Fibroblast of lung (primary cell): ENCODE measurements around the gene GNLY. TPM values are rescaled to one million over a fixed set of nuclear protein-coding genes. Genes with fewer than 3 reads are reported as not detected.
A peak's percentile ranks its signal among the peaks of the same experiment; 100 is the strongest.

ENCODE experiments used
- DNase-seq, 2 donors: peaks; one replicate each; pipeline versions ENCODE4 v3.0.0 to v3.0.0-alpha.2; 2010; ENCODE audit warnings: low read depth in 2 of 2
- H2AFZ ChIP-seq: 2 replicates; pipeline ENCODE4 v1.5.1; 2012; ENCODE audit warnings: low read length, control low read depth, inconsistent platforms
- H3K27ac ChIP-seq: 2 replicates; pipeline ENCODE4 v1.5.1; 2011; ENCODE audit warnings: low read length, control low read depth; ENCODE audit not compliant: insufficient read depth
- H3K27me3 ChIP-seq: 2 replicates; pipeline ENCODE4 v1.5.1; 2011; ENCODE audit warnings: mild to moderate bottlenecking, low read length; ENCODE audit not compliant: control insufficient read depth, insufficient read depth
- H3K36me3 ChIP-seq: 2 replicates; pipeline ENCODE4 v1.5.1; 2011; ENCODE audit warnings: low read length; ENCODE audit not compliant: control insufficient read depth, insufficient read depth
- H3K4me1 ChIP-seq: 2 replicates; pipeline ENCODE4 v1.5.1; 2011; ENCODE audit warnings: low read length; ENCODE audit not compliant: control insufficient read depth, insufficient read depth; ENCODE audit errors: extremely low read depth
- H3K4me2 ChIP-seq: 2 replicates; pipeline ENCODE4 v1.5.1; 2011; ENCODE audit warnings: low read length, control low read depth; ENCODE audit not compliant: insufficient read depth; ENCODE audit errors: extremely low read depth
- H3K4me3 ChIP-seq, 4 experiments: fragments of 200-600 bp in 1 of 4; sonication (generic) in 1 of 4; replicated peaks in 1 of 4; 2 replicates each; pipeline ENCODE4 v1.5.1; 2011 to 2016; ENCODE audit warnings: low read length in 4 of 4, low read depth in 3 of 4, mild to moderate bottlenecking in 3 of 4, control low read depth in 2 of 4, inconsistent platforms in 1 of 4, mixed read lengths in 1 of 4; ENCODE audit not compliant: insufficient read depth in 1 of 4; ENCODE audit errors: control extremely low read depth in 1 of 4
- H3K79me2 ChIP-seq: 2 replicates; pipeline ENCODE4 v1.5.1; 2012; ENCODE audit warnings: mild to moderate bottlenecking, low read length, inconsistent platforms; ENCODE audit not compliant: control insufficient read depth, insufficient read depth
- H3K9ac ChIP-seq: 2 replicates; pipeline ENCODE4 v1.5.1; 2011; ENCODE audit warnings: mild to moderate bottlenecking, low read length, control low read depth; ENCODE audit not compliant: insufficient read depth
- H3K9me3 ChIP-seq: 2 replicates; pipeline ENCODE4 v1.5.1; 2012; ENCODE audit warnings: low read depth, low read length; ENCODE audit not compliant: control insufficient read depth, insufficient read depth
- H4K20me1 ChIP-seq: 2 replicates; pipeline ENCODE4 v1.5.1; 2011; ENCODE audit warnings: low read length; ENCODE audit not compliant: control insufficient read depth, insufficient read depth; ENCODE audit errors: extremely low read depth
- EZH2 ChIP-seq: IDR thresholded peaks from 2 replicates; pipeline ENCODE4 v1.5.1; 2012; ENCODE audit warnings: low read length, control low read depth, mild to moderate bottlenecking; ENCODE audit errors: missing control alignments
- polyA plus RNA-seq, 2 donors: library from polyadenylated mRNA; depleted of rRNA in 1 of 2; stranded (reverse) in 1 of 2; unstranded in 1 of 2; fragments of >200 nt; gene quantifications; 2 replicates each; pipeline ENCODE4 v1.2.1, GENCODE V29; 2011 to 2012; ENCODE audit warnings: missing spikeins in 1 of 2
- total RNA-seq: library from RNA; depleted of rRNA; stranded (reverse); fragments of >200 nt; gene quantifications from 2 replicates; pipeline ENCODE4 v1.2.1, GENCODE V29; 2014
- TF ChIP-seq, protein P1 (sequence below), 2 donors: IDR thresholded peaks in 1 of 2; conservative IDR thresholded peaks in 1 of 2; 1 replicate in 1 of 2; 2 replicates in 1 of 2; pipeline ENCODE4 v1.5.1; 2011 to 2012; ENCODE audit warnings: low read length in 2 of 2, control low read depth in 1 of 2, inconsistent platforms in 1 of 2, low read depth in 1 of 2, mild to moderate bottlenecking in 1 of 2

GNLY gene
- total and polyA plus RNA-seq, 2 donors (not counting 1 experiment from before 2014, with no cell fraction given): under 0.01 TPM; not detected in 1

DNA sequence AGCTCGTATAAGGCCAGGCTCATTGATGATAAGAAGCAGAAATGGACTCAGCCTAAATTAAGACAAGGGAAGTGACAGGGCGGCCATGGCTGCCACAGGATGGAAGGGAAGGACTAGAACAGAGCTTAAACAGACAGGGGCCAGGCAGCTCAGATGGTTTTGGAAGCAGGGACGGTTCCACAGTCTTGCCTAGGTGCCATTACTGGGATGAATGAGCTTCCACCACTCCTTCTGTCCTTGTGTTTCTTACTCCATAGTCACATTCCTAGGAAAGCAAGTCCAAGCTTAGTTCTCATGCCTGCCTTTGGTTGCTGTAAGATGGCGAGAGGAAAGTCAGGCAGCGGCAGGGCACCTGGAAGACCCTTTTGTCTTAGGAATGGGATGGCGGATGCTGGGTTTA lies 11.9 kb downstream of the GNLY start:
- H2AFZ ChIP-seq: no peak overlapping the region
- no peak overlapping the region for H3K9ac ChIP-seq
- H4K20me1 ChIP-seq: no peaks in the 10 kb centered on the region
- DNase-seq: no peak
- no peak overlapping the region for H3K4me3 ChIP-seq
- peaks cover 18% of the 10 kb centered on the region for H3K4me1 ChIP-seq
- H3K79me2 ChIP-seq: no peaks in the 10 kb centered on the region
- no peak for TF ChIP-seq EZH2
- TF ChIP-seq, protein P1, sequence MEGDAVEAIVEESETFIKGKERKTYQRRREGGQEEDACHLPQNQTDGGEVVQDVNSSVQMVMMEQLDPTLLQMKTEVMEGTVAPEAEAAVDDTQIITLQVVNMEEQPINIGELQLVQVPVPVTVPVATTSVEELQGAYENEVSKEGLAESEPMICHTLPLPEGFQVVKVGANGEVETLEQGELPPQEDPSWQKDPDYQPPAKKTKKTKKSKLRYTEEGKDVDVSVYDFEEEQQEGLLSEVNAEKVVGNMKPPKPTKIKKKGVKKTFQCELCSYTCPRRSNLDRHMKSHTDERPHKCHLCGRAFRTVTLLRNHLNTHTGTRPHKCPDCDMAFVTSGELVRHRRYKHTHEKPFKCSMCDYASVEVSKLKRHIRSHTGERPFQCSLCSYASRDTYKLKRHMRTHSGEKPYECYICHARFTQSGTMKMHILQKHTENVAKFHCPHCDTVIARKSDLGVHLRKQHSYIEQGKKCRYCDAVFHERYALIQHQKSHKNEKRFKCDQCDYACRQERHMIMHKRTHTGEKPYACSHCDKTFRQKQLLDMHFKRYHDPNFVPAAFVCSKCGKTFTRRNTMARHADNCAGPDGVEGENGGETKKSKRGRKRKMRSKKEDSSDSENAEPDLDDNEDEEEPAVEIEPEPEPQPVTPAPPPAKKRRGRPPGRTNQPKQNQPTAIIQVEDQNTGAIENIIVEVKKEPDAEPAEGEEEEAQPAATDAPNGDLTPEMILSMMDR (conservative IDR thresholded peaks at IDR 0.05 in 1 of 2, IDR thresholded peaks at IDR 0.05 in 1 of 2; ENCODE audit: low read depth in 1 of 2, low read length in 2 of 2): no peak
- H3K27me3 ChIP-seq: no peaks in the 10 kb centered on the region
- no peaks in the 10 kb centered on the region for H3K36me3 ChIP-seq
- no peak overlapping the region for H3K4me2 ChIP-seq
- no peak overlapping the region for H3K27ac ChIP-seq
- H3K9me3 ChIP-seq: no peaks in the 10 kb centered on the region

DNA sequence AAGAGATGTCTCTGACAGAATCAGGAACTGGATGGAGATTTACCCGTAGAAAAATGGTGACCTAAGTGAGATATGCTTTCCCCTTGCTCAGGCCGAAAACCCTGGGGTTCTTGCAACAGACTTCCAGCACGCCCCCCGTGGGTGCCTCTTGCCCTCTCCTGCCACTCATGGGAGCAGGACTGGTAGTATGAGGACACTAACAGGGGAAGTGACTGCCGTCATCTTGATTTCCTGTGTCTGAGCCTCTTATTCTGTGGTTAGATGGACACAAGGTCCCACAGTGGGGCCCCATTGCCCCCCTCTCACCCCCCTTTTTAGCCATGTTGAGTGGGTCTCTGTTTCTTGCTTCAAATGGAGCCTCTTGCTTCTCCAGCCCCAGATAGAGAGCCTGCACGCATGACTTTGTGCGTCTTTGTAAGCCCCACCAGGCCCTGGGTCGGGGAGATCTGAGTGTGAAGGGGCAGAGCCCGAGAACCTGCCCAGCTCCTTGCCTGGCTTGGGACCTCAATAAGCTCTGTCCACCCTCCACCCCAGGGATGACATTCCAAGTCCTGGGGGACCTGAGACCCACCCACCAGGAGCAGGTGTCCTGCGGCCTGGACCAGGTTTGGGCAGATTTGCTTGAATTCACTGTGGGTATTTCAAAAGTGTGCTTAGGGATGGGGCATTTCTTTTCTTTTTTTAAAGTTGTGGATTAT lies 12.6 kb downstream of the GNLY start:
- no peak for TF ChIP-seq EZH2
- TF ChIP-seq, protein P1 (conservative IDR thresholded peaks at IDR 0.05 in 1 of 2, IDR thresholded peaks at IDR 0.05 in 1 of 2; ENCODE audit: low read depth in 1 of 2, low read length in 2 of 2): no peak
- H4K20me1 ChIP-seq: no peaks in the 10 kb centered on the region
- no peak overlapping the region for H3K27ac ChIP-seq
- H3K36me3 ChIP-seq: no peaks in the 10 kb centered on the region
- peaks cover 20% of the 10 kb centered on the region for H3K4me1 ChIP-seq
- no peak overlapping the region for H2AFZ ChIP-seq
- no peak overlapping the region for H3K9ac ChIP-seq
- H3K4me2 ChIP-seq: no peak overlapping the region
- H3K4me3 ChIP-seq: no peak overlapping the region
- H3K9me3 ChIP-seq: no peaks in the 10 kb centered on the region
- H3K27me3 ChIP-seq: no peaks in the 10 kb centered on the region
- DNase-seq: no peak
- H3K79me2 ChIP-seq: no peaks in the 10 kb centered on the region

DNA sequence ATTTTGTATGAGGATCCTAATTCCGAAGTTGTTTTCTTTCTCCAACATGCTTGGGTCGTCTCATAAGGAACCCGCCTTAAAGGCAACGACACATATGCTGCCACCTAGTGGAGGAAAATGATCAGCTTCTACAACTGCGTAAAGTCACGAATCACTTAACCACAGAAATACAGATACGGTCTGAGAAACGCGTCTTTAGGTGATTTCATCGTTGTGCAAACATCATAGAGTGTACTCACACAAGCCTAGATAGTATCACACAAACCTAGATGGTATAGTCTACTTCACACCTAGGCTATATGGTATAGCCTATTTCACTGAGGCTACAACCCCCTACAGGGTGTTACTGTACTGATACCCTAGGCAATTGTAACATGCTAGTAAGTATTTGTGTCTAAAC lies 13.1 kb downstream of the GNLY start:
- Histone ChIP-seq H3K4me2 (no peak overlapping the region), H3K27ac (no peak overlapping the region), H3K4me1 (peaks cover 17% of the 10 kb centered on the region), H3K9ac (no peak overlapping the region), H3K27me3 (no peaks in the 10 kb centered on the region), H3K9me3 (no peaks in the 10 kb centered on the region), H3K79me2 (no peaks in the 10 kb centered on the region), H4K20me1 (no peaks in the 10 kb centered on the region), H3K4me3 (no peak overlapping the region), H3K36me3 (no peaks in the 10 kb centered on the region), H2AFZ (no peak overlapping the region)
- peak; percentile 82 to 95 for DNase-seq
- no peak for TF ChIP-seq EZH2
- TF ChIP-seq, protein P1 (conservative IDR thresholded peaks at IDR 0.05 in 1 of 2, IDR thresholded peaks at IDR 0.05 in 1 of 2; ENCODE audit: low read depth in 1 of 2, low read length in 2 of 2): peak; percentile 91 to 92
